Psoas muscle (tissue), 8 donors: ENCODE measurements around the gene KCNMB2. TPM values are rescaled to one million over a fixed set of nuclear protein-coding genes. Genes with fewer than 3 reads are reported as not detected.
"Not testable (repeated sequence)": the region's sequence is repeated elsewhere in the genome, so short reads cannot be mapped to it uniquely, and the experiment has no call there.

Experiments used
- ATAC-seq, 4 donors: fragments of 200-7000 bp; cut with Tn5 transposase; one replicate each; pipeline ENCODE4 v1.9.1; 2020; ENCODE audit warnings: moderate library complexity in 3 of 4, mild to moderate bottlenecking in 2 of 4
- DNase-seq, 2 donors: peaks; one replicate each; pipeline ENCODE4 v3.0.0-alpha.2; 2020
- H3K27ac ChIP-seq: fragments of 200-600 bp; one replicate; pipeline ENCODE4 v1.8.0; 2022
- H3K27me3 ChIP-seq, 3 donors: fragments of 200-600 bp in 1 of 3; one replicate each; pipeline versions ENCODE4 v1.6.1 to v1.8.0; 2013 to 2022; ENCODE audit warnings: low read length in 2 of 3, mild to moderate bottlenecking in 2 of 3, moderate library complexity in 1 of 3; ENCODE audit not compliant: insufficient read depth in 3 of 3
- H3K36me3 ChIP-seq, 2 donors: fragments of 200-600 bp in 1 of 2; one replicate each; pipeline versions ENCODE4 v1.6.1 to v1.8.0; 2013 to 2022; ENCODE audit warnings: low read depth in 1 of 2, mild to moderate bottlenecking in 1 of 2, moderate library complexity in 1 of 2; ENCODE audit not compliant: insufficient read depth in 1 of 2
- H3K4me1 ChIP-seq: fragments of 200-600 bp; one replicate; pipeline ENCODE4 v1.8.0; 2022
- H3K4me3 ChIP-seq: fragments of 200-600 bp; one replicate; pipeline ENCODE4 v1.8.0; 2022; ENCODE audit warnings: mild to moderate bottlenecking
- H3K9me3 ChIP-seq: fragments of 200-600 bp; one replicate; pipeline ENCODE4 v1.8.0; 2022
- WGBS, 3 donors: extraction: QIAGEN DNeasy Blood & Tissue Kit; methylation state at CpG; one replicate each; pipeline versions ENCODE4 v1.1.6 to v1.1.7; 2013; 5-methylcytosine and 5-hydroxymethylcytosine counted together
- intact Hi-C, 2 donors: fragments of 100-400 bp; cut with DNase I; formaldehyde crosslinking; loops; one replicate each; pipeline versions ENCODE4 v1.11.0 to v1.14.2; 2022
- polyA plus RNA-seq, 3 donors: library from polyadenylated mRNA; stranded (reverse); fragments of 200-250 nt; gene quantifications; one replicate each; pipeline ENCODE4 v1.2.3, GENCODE V29; 2013
- total RNA-seq, 4 donors: library from RNA; stranded (reverse); fragmentation: NEBNext Ultra II Directional in 2 of 4; extraction: Animal tissue kit (Norgen Biotek cat#: 25700) in 2 of 4; gene quantifications; one replicate each; pipeline versions ENCODE4 v1.2.1 to v1.2.4, GENCODE V29; 2021 to 2023
- TF ChIP-seq, protein P1 (sequence below): fragments of 200-600 bp; IDR thresholded peaks from one replicate; pipeline ENCODE4 v1.8.0; 2022; ENCODE audit warnings: antibody characterized with exemption
- donor health status: healthy with polysubstance abuse.
- donor health status: DM: no; HTN: no; CAD: no; lungs with moderate emphysema.
- donor health status: Bipolar disorder and iron deficiency.
- donor health status: healthy.
- donor health status: DM: yes; HTN: yes; CAD: no.
- donor health status: DM: no; HTN: no; CAD: no.
- donor health status: DM: no; HTN: no; CAD: no.
- donor health status: DM: yes; HTN: yes; CAD: no.

Gene KCNMB2
- total and polyA plus RNA-seq, 7 donors = not detected

- Histone ChIP-seq H3K27ac (no peak overlapping the region), H3K27me3 (peaks cover 0 to 2% (median 0%) of the 10 kb centered on the region in 3 donors), H3K4me3 (no peak overlapping the region), H3K4me1 (no peaks in the 10 kb centered on the region), H3K36me3 (no peaks in the 10 kb centered on the region), H3K9me3 (no peaks in the 10 kb centered on the region)
- intact Hi-C loops = no loop called here
- TF ChIP-seq, protein P1, sequence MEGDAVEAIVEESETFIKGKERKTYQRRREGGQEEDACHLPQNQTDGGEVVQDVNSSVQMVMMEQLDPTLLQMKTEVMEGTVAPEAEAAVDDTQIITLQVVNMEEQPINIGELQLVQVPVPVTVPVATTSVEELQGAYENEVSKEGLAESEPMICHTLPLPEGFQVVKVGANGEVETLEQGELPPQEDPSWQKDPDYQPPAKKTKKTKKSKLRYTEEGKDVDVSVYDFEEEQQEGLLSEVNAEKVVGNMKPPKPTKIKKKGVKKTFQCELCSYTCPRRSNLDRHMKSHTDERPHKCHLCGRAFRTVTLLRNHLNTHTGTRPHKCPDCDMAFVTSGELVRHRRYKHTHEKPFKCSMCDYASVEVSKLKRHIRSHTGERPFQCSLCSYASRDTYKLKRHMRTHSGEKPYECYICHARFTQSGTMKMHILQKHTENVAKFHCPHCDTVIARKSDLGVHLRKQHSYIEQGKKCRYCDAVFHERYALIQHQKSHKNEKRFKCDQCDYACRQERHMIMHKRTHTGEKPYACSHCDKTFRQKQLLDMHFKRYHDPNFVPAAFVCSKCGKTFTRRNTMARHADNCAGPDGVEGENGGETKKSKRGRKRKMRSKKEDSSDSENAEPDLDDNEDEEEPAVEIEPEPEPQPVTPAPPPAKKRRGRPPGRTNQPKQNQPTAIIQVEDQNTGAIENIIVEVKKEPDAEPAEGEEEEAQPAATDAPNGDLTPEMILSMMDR = no peak
- DNase-seq = no peak
- ATAC-seq = no peak
- 53 to 60% (median 57%) methylated on average over 2 of the region's 2 CpGs for WGBS, 3 donors
Measured at GRCh38 chr3:178856804-178857203, 320.6 kb downstream of the KCNMB2 start.

DNA sequence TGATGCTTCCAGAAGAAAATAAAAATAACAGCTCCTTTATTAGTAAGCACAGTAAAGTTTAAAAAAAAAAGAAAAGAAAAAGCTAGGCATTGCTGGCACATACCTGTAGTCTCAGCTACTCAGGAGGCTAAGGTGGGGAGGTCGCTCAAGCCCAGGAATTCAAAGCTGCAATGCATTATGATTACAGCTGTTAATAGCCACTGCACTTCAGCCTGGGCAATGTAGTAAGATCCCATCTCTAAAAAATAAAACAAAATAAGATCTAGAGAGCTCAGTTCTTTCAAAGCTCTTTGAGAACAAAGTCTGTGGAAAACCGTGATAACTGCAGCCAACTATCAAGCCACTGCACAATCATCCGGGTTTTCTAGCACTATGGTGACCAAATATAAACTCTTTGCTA is 323.1 kb downstream of the KCNMB2 start:
- Histone ChIP-seq H3K27ac (no peak overlapping the region), H3K36me3 (no peaks in the 10 kb centered on the region), H3K4me1 (no peaks in the 10 kb centered on the region), H3K4me3 (no peak overlapping the region), H3K9me3 (no peaks in the 10 kb centered on the region), H3K27me3 (peaks cover 0 to 2% (median 0%) of the 10 kb centered on the region in 3 donors)
- no peak for ATAC-seq
- DNase-seq = no peak
- TF ChIP-seq, protein P1 = no peak
- WGBS, 3 donors = 88 to 93% (median 91%) methylated on average over 3 of the region's 3 CpGs
- intact Hi-C loops = no loop called here

DNA sequence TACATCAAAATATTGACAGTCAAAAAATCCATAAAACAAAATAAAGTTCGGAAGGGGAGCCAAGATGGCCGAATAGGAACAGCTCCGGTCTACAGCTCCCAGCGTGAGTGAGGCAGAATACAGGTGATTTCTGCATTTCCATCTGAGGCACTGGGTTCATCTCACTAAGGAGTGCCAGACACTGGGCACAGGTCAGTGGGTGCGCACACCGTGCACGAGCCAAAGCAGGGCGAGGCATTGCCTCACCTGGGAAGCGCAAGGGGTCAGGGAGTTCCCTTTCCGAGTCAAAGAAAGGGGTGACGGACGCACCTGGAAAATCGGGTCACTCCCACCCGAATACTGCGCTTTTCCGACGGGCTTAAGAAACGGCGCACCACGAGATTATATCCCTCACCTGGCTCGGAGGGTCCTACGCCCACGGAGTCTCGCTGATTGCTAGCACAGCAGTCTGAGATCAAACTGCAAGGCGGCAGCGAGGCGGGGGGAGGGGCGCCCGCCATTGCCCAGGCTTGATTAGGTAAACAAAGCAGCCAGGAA is 323.7 kb downstream of the KCNMB2 start:
- H3K4me1 ChIP-seq, H3K27ac ChIP-seq, H3K9me3 ChIP-seq, H3K27me3 ChIP-seq, H3K4me3 ChIP-seq, ATAC-seq, intact Hi-C loops, DNase-seq, H3K36me3 ChIP-seq: not testable (repeated sequence)
- 91 to 93% (median 92%) methylated on average over 22 to 29 of the region's 29 CpGs for WGBS, 3 donors

GRCh38 chr3:178868681-178869080 is 332.4 kb downstream of the KCNMB2 start:
- Histone ChIP-seq H3K4me1 (no peaks in the 10 kb centered on the region), H3K27ac (no peak overlapping the region), H3K36me3 (no peaks in the 10 kb centered on the region), H3K4me3 (no peak overlapping the region), H3K9me3 (no peaks in the 10 kb centered on the region), H3K27me3 (no peaks in the 10 kb centered on the region)
- 13 to 23% (median 14%) methylated on average over 2 of the region's 2 CpGs for WGBS, 3 donors
- DNase-seq (no peak), ATAC-seq (no peak)
- TF ChIP-seq, protein P1 = no peak
- intact Hi-C loops = no loop called here

- Histone ChIP-seq H3K4me3 (no peak overlapping the region), H3K9me3 (no peaks in the 10 kb centered on the region), H3K36me3 (no peaks in the 10 kb centered on the region), H3K27ac (no peak overlapping the region), H3K27me3 (no peaks in the 10 kb centered on the region), H3K4me1 (no peaks in the 10 kb centered on the region)
- intact Hi-C loops = no loop called here
- TF ChIP-seq, protein P1 = no peak
- ATAC-seq (no peak), DNase-seq (no peak)
Measured at GRCh38 chr3:178870085-178870484, 333.8 kb downstream of the KCNMB2 start.
